Measurements from ENCODE around the gene CALCR.

The CALCR gene

DNA sequence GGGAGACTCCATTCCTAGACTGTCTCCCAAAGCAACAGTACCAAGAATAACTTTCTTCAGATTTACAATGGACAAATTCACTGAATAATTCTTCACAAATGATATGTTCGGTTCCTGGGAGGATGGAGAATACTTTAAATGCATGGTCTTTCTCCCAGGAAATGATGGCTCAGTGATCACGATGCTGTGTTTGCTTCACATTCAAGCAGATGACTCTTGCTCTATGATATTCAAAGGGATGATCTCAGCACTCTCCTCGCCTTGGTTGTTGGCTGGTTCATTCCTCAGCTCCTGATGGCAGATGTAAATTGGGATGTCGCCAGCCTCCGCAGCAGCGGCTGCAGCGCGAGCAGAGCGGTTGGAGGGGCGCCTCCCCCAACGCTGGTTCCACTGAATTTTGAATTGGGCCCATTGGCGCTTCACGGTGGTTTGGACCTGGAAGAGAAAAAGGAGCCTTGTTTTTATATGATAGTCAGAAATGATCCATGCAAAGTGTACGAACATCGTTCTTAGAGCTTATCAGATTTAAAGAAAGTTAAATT, 148.3 kb downstream of the CALCR start:
- TF ChIP-seq POU2F2 (IDR thresholded peaks at IDR 0.05; ENCODE audit: low read depth, low read length) (no peak), POLR2AphosphoS5 (IDR thresholded peaks at IDR 0.05; ENCODE audit: low read depth, low read length) (no peak), TAF1 (IDR thresholded peaks at IDR 0.05; ENCODE audit: low read depth, low read length) (no peak), PAX5 (IDR thresholded peaks at IDR 0.05; ENCODE audit: insufficient read depth, low read length, severe bottlenecking) (no peak), SPI1 (IDR thresholded peaks at IDR 0.05; ENCODE audit: low read depth, low read length) (no peak), POLR2A (IDR thresholded peaks at IDR 0.05; ENCODE audit: low read depth, low read length) (no peak)
- FAIRE-seq (no peak), DNase-seq (ENCODE audit: insufficient read length, low spot score) (no peak)

DNA sequence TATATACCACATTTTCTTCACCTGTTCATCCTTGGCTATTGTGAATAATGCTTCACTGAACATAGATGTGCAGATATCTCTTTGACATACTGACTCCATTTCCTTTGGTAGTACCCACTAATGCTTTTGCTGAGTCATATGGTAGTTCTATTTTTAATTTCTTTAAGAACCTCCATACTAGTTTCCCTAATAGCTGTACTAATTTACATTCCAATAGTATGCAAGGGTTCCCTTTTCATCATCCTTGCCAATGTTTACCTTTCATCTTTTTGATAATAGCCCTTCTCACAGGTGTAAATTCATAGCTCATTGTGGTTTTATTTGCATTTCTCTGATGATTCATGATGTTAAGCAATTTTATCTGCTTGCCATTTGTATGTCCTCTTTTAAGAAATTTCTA, 159.9 kb downstream of the CALCR start:
- DNase-seq (ENCODE audit: insufficient read length, low spot score) (no peak), FAIRE-seq (no peak)
- TF ChIP-seq SPI1 (IDR thresholded peaks at IDR 0.05; ENCODE audit: low read depth, low read length) (no peak), TAF1 (IDR thresholded peaks at IDR 0.05; ENCODE audit: low read depth, low read length) (no peak), POLR2AphosphoS5 (IDR thresholded peaks at IDR 0.05; ENCODE audit: low read depth, low read length) (no peak)

DNA sequence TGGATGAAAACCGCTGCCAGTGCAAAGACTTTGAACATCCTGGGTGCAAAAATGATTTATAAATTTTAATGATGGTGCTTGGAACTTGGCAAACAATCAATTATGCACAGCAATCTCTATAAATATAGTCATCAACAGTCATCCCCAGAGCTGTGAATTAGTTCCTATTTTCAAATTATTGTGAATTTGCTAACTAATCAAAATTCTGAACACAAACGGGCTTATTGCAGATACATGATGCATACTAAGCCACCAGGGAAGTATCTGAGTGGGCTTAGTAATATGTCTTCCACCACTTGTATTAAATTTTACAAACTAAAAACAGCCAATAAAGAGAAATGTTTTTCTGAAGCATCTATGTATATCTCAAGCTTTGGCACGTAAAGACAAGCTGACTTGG, 165.2 kb downstream of the CALCR start:
- no peak for TF ChIP-seq POLR2AphosphoS5 (IDR thresholded peaks at IDR 0.05; ENCODE audit: low read depth, low read length)
- TF ChIP-seq SPI1 (IDR thresholded peaks at IDR 0.05; ENCODE audit: low read depth, low read length): no peak
- TF ChIP-seq PAX5 (IDR thresholded peaks at IDR 0.05; ENCODE audit: insufficient read depth, low read length, severe bottlenecking): no peak
- no peak for TF ChIP-seq POU2F2 (IDR thresholded peaks at IDR 0.05; ENCODE audit: low read depth, low read length)
- TF ChIP-seq POLR2A (IDR thresholded peaks at IDR 0.05; ENCODE audit: low read depth, low read length): no peak
- TF ChIP-seq TAF1 (IDR thresholded peaks at IDR 0.05; ENCODE audit: low read depth, low read length): no peak
- DNase-seq (ENCODE audit: insufficient read length, low spot score): no peak

DNA sequence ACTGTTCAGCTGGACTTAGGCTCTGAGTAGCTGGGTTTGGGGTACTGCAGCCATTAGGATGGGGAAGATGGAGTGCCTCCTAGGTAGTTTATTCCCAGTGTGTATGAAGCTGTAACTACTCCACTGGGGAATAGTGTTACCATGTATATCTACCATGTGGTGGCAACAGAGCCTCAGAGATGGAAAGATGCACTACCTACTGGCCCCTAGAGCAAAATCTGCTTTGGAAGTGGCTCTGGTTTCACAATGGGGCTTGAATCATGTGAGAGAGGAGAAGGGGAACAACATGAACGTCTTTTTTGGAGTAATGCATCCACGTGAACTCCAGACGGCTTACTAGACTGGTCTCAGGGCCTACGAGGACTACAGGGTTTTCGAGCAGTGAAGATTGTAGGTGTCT, 167.3 kb downstream of the CALCR start:
- DNase-seq (ENCODE audit: insufficient read length, low spot score) (no peak), FAIRE-seq (no peak)
- TF ChIP-seq POLR2AphosphoS5 (IDR thresholded peaks at IDR 0.05; ENCODE audit: low read depth, low read length): no peak
- TF ChIP-seq TAF1 (IDR thresholded peaks at IDR 0.05; ENCODE audit: low read depth, low read length): no peak
- no peak for TF ChIP-seq POU2F2 (IDR thresholded peaks at IDR 0.05; ENCODE audit: low read depth, low read length)
- TF ChIP-seq SPI1 (IDR thresholded peaks at IDR 0.05; ENCODE audit: low read depth, low read length): no peak
- no peak for TF ChIP-seq POLR2A (IDR thresholded peaks at IDR 0.05; ENCODE audit: low read depth, low read length)
- no peak for TF ChIP-seq PAX5 (IDR thresholded peaks at IDR 0.05; ENCODE audit: insufficient read depth, low read length, severe bottlenecking)

More for the DNA sequence above, 165.2 kb downstream of the CALCR start:
- no peak for FAIRE-seq

DNA sequence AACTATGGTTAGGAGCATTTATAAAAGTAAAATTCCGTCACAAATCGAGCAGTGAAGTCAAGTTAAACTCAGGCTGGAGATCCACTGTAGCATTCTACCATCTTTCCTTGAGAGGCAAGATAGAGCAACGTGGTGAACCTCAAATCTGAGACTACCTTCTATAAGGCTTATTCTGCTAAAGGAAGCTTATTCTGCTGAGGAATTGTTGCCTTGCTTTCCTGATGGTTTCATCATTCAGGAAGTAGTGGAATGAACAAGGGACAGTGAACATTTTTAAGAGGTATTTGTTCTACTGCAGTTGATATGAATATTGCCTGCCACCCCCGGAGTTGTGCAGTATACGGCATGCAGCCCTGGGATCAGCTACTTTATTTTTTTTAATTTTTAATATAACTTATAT, 171.6 kb downstream of the CALCR start:
- TF ChIP-seq TAF1 (IDR thresholded peaks at IDR 0.05; ENCODE audit: low read depth, low read length): no peak
- no peak for TF ChIP-seq SPI1 (IDR thresholded peaks at IDR 0.05; ENCODE audit: low read depth, low read length)
- no peak for TF ChIP-seq POLR2A (IDR thresholded peaks at IDR 0.05; ENCODE audit: low read depth, low read length)
- TF ChIP-seq POLR2AphosphoS5 (IDR thresholded peaks at IDR 0.05; ENCODE audit: low read depth, low read length): no peak
- TF ChIP-seq PAX5 (IDR thresholded peaks at IDR 0.05; ENCODE audit: insufficient read depth, low read length, severe bottlenecking): no peak
- TF ChIP-seq POU2F2 (IDR thresholded peaks at IDR 0.05; ENCODE audit: low read depth, low read length): no peak
- FAIRE-seq (no peak), DNase-seq (ENCODE audit: insufficient read length, low spot score) (no peak)

DNA sequence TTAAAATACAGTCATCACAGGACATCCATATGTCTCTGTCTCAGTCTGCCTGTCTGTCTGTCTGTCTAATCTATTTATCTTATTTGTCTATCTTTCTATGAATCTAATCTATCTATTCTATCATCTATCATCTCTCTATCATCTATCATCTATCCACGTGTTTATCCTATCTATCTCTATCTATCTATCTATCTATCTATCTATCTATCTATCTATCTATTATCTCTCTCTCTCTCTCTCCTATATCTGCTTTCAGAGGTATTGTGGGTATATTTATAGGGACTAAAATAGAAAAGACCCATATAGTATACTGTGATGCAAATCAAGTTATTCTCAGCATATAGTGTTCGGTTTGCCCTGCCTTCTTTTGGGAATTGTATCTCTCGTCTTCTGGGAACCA, 174.9 kb downstream of the CALCR start:
- no peak for DNase-seq (ENCODE audit: insufficient read length, low spot score)
- no peak for FAIRE-seq
- TF ChIP-seq SPI1 (IDR thresholded peaks at IDR 0.05; ENCODE audit: low read depth, low read length): no peak
- no peak for TF ChIP-seq POLR2AphosphoS5 (IDR thresholded peaks at IDR 0.05; ENCODE audit: low read depth, low read length)
- TF ChIP-seq PAX5 (IDR thresholded peaks at IDR 0.05; ENCODE audit: insufficient read depth, low read length, severe bottlenecking): no peak
- TF ChIP-seq POU2F2 (IDR thresholded peaks at IDR 0.05; ENCODE audit: low read depth, low read length): no peak
- TF ChIP-seq TAF1 (IDR thresholded peaks at IDR 0.05; ENCODE audit: low read depth, low read length): no peak
- TF ChIP-seq POLR2A (IDR thresholded peaks at IDR 0.05; ENCODE audit: low read depth, low read length): no peak

DNA sequence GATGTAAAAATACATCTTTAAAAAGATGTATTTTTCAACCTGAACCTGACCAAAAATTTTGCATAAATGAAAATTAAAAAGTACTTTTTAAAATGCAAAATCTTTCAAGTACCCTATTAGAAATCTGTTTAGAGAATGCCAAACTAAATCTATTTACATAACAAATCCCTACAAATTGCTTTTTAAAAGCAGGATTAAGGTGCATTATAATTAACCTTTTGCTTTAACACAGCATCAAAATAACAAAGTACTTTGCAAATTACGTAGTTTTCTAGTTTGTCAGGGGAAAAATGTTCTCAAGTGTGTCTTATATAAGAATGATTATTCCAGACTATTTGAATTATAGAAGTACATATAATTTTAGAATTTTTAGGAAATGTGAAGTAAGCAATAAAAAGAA, 181.5 kb downstream of the CALCR start:
- TF ChIP-seq PAX5 (IDR thresholded peaks at IDR 0.05; ENCODE audit: insufficient read depth, low read length, severe bottlenecking) (no peak), POLR2A (IDR thresholded peaks at IDR 0.05; ENCODE audit: low read depth, low read length) (no peak), POU2F2 (IDR thresholded peaks at IDR 0.05; ENCODE audit: low read depth, low read length) (no peak)
- DNase-seq (ENCODE audit: insufficient read length, low spot score): no peak
- FAIRE-seq: no peak

DNA sequence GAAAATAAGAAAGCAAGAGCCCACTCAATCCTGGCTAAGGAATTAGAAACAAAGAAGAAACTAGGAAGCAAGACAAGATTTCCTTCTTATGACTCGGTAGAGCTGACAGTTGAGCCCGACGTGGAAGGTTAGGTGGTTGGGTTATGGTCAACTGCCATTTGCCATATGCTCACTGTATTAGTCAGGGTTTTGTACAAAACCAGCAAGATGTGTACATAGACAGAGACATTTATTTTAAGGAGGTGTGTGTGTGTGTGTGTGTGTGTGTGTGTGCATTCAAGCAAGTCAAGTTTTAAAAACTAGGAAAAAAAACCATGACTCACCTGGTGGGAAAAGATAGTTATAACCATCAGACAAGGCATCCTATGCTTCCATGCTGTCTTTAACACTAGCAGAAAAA, 183.9 kb downstream of the CALCR start:
- TF ChIP-seq POLR2AphosphoS5 (IDR thresholded peaks at IDR 0.05; ENCODE audit: low read depth, low read length) (no peak), SPI1 (IDR thresholded peaks at IDR 0.05; ENCODE audit: low read depth, low read length) (no peak), TAF1 (IDR thresholded peaks at IDR 0.05; ENCODE audit: low read depth, low read length) (no peak), POLR2A (IDR thresholded peaks at IDR 0.05; ENCODE audit: low read depth, low read length) (no peak), POU2F2 (IDR thresholded peaks at IDR 0.05; ENCODE audit: low read depth, low read length) (no peak), PAX5 (IDR thresholded peaks at IDR 0.05; ENCODE audit: insufficient read depth, low read length, severe bottlenecking) (no peak)
- DNase-seq (ENCODE audit: insufficient read length, low spot score) (no peak), FAIRE-seq (no peak)

DNA sequence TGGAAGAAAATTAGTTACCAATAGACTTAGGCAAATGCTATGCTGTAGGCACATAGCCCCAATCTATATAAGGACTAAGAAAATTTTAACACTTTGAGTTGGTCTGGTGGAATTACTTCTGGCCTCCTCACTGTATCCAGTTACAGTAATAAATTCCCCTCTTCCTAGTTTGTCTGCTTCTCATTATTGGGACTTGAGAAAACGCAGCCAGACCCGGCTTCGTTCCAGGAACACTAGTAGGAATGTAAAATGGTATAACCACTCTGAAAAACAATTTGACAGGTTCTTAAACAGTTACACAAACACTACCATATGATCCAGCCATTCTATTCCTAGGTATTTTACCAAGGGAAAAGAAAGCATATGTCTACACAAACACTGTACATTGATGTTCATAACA, 192.2 kb downstream of the CALCR start:
- TF ChIP-seq SPI1 (IDR thresholded peaks at IDR 0.05; ENCODE audit: low read depth, low read length) (no peak), TAF1 (IDR thresholded peaks at IDR 0.05; ENCODE audit: low read depth, low read length) (no peak), PAX5 (IDR thresholded peaks at IDR 0.05; ENCODE audit: insufficient read depth, low read length, severe bottlenecking) (no peak), POU2F2 (IDR thresholded peaks at IDR 0.05; ENCODE audit: low read depth, low read length) (no peak), POLR2A (IDR thresholded peaks at IDR 0.05; ENCODE audit: low read depth, low read length) (no peak), POLR2AphosphoS5 (IDR thresholded peaks at IDR 0.05; ENCODE audit: low read depth, low read length) (no peak)
- no peak for FAIRE-seq
- no peak for DNase-seq (ENCODE audit: insufficient read length, low spot score)

DNA sequence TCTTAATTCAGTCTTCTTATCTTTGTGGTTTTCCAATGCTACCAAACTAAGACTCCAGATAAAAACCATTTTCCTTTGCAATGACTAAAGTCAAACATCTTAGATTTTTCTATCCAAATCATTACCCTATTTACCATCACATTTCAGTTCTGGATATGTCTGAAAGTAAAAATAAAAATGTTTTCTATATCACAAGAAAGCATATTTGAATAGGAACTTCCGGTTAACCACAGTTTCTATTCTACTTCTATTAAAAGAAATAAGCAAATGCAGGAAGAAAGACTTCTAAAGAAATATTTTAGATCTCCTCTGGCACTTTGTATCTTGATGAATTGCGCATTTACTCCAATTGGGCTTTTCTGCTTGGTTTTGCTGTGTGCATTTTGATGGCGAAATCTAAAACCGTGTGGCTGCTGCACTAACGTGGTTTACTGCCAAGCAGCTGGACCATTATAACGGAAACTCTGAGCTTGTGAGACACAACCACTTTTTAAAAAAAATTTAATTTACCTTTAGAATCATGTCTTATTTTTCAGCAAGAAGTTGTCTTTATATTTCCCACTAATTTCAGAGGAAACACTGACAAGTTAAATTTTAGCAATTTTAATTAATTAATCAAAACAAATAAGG, 196.3 kb downstream of the CALCR start:
- DNase-seq (ENCODE audit: insufficient read length, low spot score) (no peak), FAIRE-seq (no peak)
- TF ChIP-seq POU2F2 (IDR thresholded peaks at IDR 0.05; ENCODE audit: low read depth, low read length): no peak
- TF ChIP-seq TAF1 (IDR thresholded peaks at IDR 0.05; ENCODE audit: low read depth, low read length): no peak
- TF ChIP-seq POLR2AphosphoS5 (IDR thresholded peaks at IDR 0.05; ENCODE audit: low read depth, low read length): no peak
- no peak for TF ChIP-seq PAX5 (IDR thresholded peaks at IDR 0.05; ENCODE audit: insufficient read depth, low read length, severe bottlenecking)
- no peak for TF ChIP-seq POLR2A (IDR thresholded peaks at IDR 0.05; ENCODE audit: low read depth, low read length)
- TF ChIP-seq SPI1 (IDR thresholded peaks at IDR 0.05; ENCODE audit: low read depth, low read length): no peak

All from GM12891 (cell line).